ENCODE data around the gene CAMK4.

DNA sequence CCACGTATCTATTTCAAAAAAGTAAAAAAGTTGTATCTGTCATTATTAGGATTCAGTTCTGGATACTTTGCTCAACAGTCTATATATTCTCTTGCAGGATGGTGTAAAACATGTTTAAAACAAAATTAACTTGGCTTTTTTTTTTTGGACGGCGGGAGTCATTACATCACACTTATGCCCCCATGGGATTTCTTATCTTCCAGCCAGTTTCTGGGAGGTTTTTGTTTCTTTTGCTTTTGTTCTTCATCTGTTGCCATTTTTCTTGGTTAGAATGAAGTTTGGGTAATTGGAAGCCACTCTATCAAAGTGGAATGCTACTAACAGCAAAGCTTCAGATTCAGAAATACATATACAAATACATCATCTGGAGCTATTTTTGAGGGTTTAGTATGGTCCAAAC, 289.9 kb downstream of the CAMK4 start:
- no peak for TF ChIP-seq POLR2AphosphoS5 (IDR thresholded peaks at IDR 0.05)
- TF ChIP-seq, protein P1, sequence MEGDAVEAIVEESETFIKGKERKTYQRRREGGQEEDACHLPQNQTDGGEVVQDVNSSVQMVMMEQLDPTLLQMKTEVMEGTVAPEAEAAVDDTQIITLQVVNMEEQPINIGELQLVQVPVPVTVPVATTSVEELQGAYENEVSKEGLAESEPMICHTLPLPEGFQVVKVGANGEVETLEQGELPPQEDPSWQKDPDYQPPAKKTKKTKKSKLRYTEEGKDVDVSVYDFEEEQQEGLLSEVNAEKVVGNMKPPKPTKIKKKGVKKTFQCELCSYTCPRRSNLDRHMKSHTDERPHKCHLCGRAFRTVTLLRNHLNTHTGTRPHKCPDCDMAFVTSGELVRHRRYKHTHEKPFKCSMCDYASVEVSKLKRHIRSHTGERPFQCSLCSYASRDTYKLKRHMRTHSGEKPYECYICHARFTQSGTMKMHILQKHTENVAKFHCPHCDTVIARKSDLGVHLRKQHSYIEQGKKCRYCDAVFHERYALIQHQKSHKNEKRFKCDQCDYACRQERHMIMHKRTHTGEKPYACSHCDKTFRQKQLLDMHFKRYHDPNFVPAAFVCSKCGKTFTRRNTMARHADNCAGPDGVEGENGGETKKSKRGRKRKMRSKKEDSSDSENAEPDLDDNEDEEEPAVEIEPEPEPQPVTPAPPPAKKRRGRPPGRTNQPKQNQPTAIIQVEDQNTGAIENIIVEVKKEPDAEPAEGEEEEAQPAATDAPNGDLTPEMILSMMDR (IDR thresholded peaks at IDR 0.05): no peak

Data from prostate gland (tissue), 2 donors.